GM12878 (cell line): ENCODE data around the gene CMTM2. TPM values are rescaled to one million over a fixed set of nuclear protein-coding genes. Genes with fewer than 3 reads are reported as not detected.

Experiments
- ATAC-seq: fragments of 200-7000 bp; cut with Tn5 transposase; 3 replicates; pipeline ENCODE4 v1.9.1; 2020; ENCODE audit warnings: mild to moderate bottlenecking, moderate library complexity
- BruUV-seq: library from RNA; stranded (reverse); fragments of 400-500 nt; replicated peaks from 2 replicates; lab custom pipeline; 2021; lab: Mats Ljungman, UMichigan
- CTCF ChIA-PET: fragments of 300-600 bp; sonication (Branson Sonifier 250); formaldehyde crosslinking; extraction: SDS; loops from one replicate; lab custom pipeline; 2021; ENCODE audit warnings: inconsistent platforms; lab: Yijun Ruan, JAX
- POLR2A ChIA-PET: fragments of 350-600 bp; formaldehyde crosslinking; extraction: SDS; loops from one replicate; lab custom pipeline; 2021; ENCODE audit warnings: inconsistent platforms; lab: Charles Lee
- RAD21 ChIA-PET: fragments of 300-600 bp; sonication (Branson Sonifier 250); formaldehyde crosslinking; loops from one replicate; lab custom pipeline; 2023; ENCODE audit warnings: antibody characterized with exemption; ENCODE audit not compliant: unreplicated experiment; lab: Charles Lee
- SMC1A ChIA-PET: fragments of 300-600 bp; sonication (Branson Sonifier 250); formaldehyde crosslinking; loops from one replicate; lab custom pipeline; 2023; ENCODE audit not compliant: unreplicated experiment, uncharacterized antibody; lab: Charles Lee
- DNase-seq: peaks from one replicate; pipeline ENCODE4 v3.0.0-alpha.2; 2011; ENCODE audit warnings: low read depth, low spot score
- FAIRE-seq: peaks from 3 replicates; lab custom pipeline; 2011; peaks lifted over from hg19 to GRCh38; lab: Jason Lieb, UNC
- H2AFZ ChIP-seq: 2 replicates; pipeline ENCODE4 v1.6.0; 2011; ENCODE audit warnings: low read depth, low read length, control low read depth; ENCODE audit not compliant: control insufficient read depth
- H3K27ac ChIP-seq: 2 replicates; pipeline ENCODE4 v1.5.1; 2011; ENCODE audit warnings: control low read depth; ENCODE audit not compliant: control insufficient read depth, insufficient read depth
- H3K27me3 ChIP-seq, 2 experiments: replicated peaks in 1 of 2; 2 replicates each; pipeline versions ENCODE4 v1.6.0 to v1.6.1; 2011; ENCODE audit warnings: low read length in 1 of 2; ENCODE audit not compliant: control insufficient read depth in 2 of 2, insufficient read depth in 2 of 2
- H3K36me3 ChIP-seq, 2 experiments: 2 replicates each; pipeline ENCODE4 v1.5.1; 2011; ENCODE audit warnings: low read length in 1 of 2; ENCODE audit not compliant: control insufficient read depth in 2 of 2, insufficient read depth in 2 of 2
- H3K4me1 ChIP-seq: 2 replicates; pipeline ENCODE4 v1.6.1; 2011; ENCODE audit warnings: mild to moderate bottlenecking, low read length, moderate library complexity, mixed read lengths; ENCODE audit not compliant: control insufficient read depth, insufficient read depth
- H3K4me2 ChIP-seq: 2 replicates; pipeline ENCODE4 v1.6.0; 2011; ENCODE audit warnings: control low read depth; ENCODE audit not compliant: control insufficient read depth, insufficient read depth
- H3K4me3 ChIP-seq: fragments of 200-600 bp; sonication (generic); 2 replicates; pipeline ENCODE4 v1.5.1; 2016
- H3K79me2 ChIP-seq: 2 replicates; pipeline ENCODE4 v1.6.0; 2011; ENCODE audit warnings: low read length; ENCODE audit not compliant: control insufficient read depth, insufficient read depth
- H3K9ac ChIP-seq: 2 replicates; pipeline ENCODE4 v1.8.0; 2011; ENCODE audit warnings: low read length, control low read depth, mixed read lengths; ENCODE audit not compliant: control insufficient read depth, insufficient read depth
- H3K9me3 ChIP-seq: replicated peaks from 3 replicates; pipeline ENCODE4 v1.5.1; 2011; ENCODE audit warnings: mild to moderate bottlenecking, low read length; ENCODE audit not compliant: control insufficient read depth, insufficient read depth
- H4K20me1 ChIP-seq: 2 replicates; pipeline ENCODE4 v1.6.0; 2011; ENCODE audit not compliant: control insufficient read depth, insufficient read depth
- CUX1 ChIP-seq: IDR thresholded peaks from 2 replicates; pipeline ENCODE4 v1.6.1; 2012; ENCODE audit warnings: improper control_type of control experiment, low read depth, low read length; ENCODE audit not compliant: insufficient replicate concordance
- DPF2 ChIP-seq: fragments of 450-650 bp; IDR thresholded peaks from 2 replicates; pipeline ENCODE4 v1.6.1; 2017; ENCODE audit warnings: mild to moderate bottlenecking
- EED ChIP-seq: sonication (generic); IDR thresholded peaks from 2 replicates; pipeline ENCODE4 v1.6.1; 2016; ENCODE audit warnings: antibody characterized with exemption, low read depth
- ETV6 ChIP-seq, 2 experiments: fragments of 450-650 bp in 1 of 2; IDR thresholded peaks in 1 of 2; conservative IDR thresholded peaks in 1 of 2; 2 replicates each; pipeline ENCODE4 v1.6.1; 2014; ENCODE audit warnings: antibody characterized with exemption in 1 of 2, borderline replicate concordance in 1 of 2, low read depth in 1 of 2, mild to moderate bottlenecking in 1 of 2, moderate library complexity in 1 of 2
- IKZF1 ChIP-seq: fragments of 450-650 bp; conservative IDR thresholded peaks from 2 replicates; pipeline ENCODE4 v1.6.1; 2017; ENCODE audit warnings: antibody characterized with exemption, mild to moderate bottlenecking
- MEF2B ChIP-seq: fragments of 450-650 bp; IDR thresholded peaks from 2 replicates; pipeline ENCODE4 v1.6.1; 2018; ENCODE audit warnings: mild to moderate bottlenecking, moderate library complexity; ENCODE audit not compliant: partially characterized antibody, poor library complexity, severe bottlenecking
- MTA2 ChIP-seq: fragments of 450-650 bp; IDR thresholded peaks from 2 replicates; pipeline ENCODE4 v1.6.1; 2016; ENCODE audit warnings: low read depth, mild to moderate bottlenecking, moderate library complexity
- MTA3 ChIP-seq: IDR thresholded peaks from 2 replicates; pipeline ENCODE4 v1.6.1; 2012; ENCODE audit warnings: low read length, inconsistent platforms, borderline replicate concordance
- NR2C1 ChIP-seq: fragments of 450-650 bp; IDR thresholded peaks from 2 replicates; pipeline ENCODE4 v1.6.1; 2017; ENCODE audit warnings: antibody characterized with exemption, mild to moderate bottlenecking, moderate library complexity
- RELB ChIP-seq: fragments of 450-650 bp; IDR thresholded peaks from 2 replicates; pipeline ENCODE4 v1.6.1; 2017; ENCODE audit warnings: low read depth, mild to moderate bottlenecking, moderate library complexity
- RFX5 ChIP-seq: IDR thresholded peaks from 2 replicates; pipeline ENCODE4 v1.6.1; 2011; ENCODE audit warnings: low read depth, low read length, improper control_type of control experiment
- SIN3A ChIP-seq: IDR thresholded peaks from 2 replicates; pipeline ENCODE4 v1.6.1; 2012; ENCODE audit warnings: low read depth, low read length, improper control_type of control experiment
- SUPT20H ChIP-seq: IDR thresholded peaks from 2 replicates; pipeline ENCODE4 v1.6.1; 2011; ENCODE audit warnings: low read depth, mild to moderate bottlenecking, low read length, moderate library complexity, borderline replicate concordance; ENCODE audit not compliant: control insufficient read depth
- TCF7 ChIP-seq: IDR thresholded peaks from 2 replicates; pipeline ENCODE4 v1.6.1; 2014; ENCODE audit warnings: antibody characterized with exemption, borderline replicate concordance
- ZNF274 ChIP-seq: IDR thresholded peaks from one replicate; pipeline ENCODE4 v1.8.0; 2011; ENCODE audit not compliant: insufficient read length, insufficient read depth
- WGBS: methylation state at CpG from one replicate; pipeline ENCODE4 v1.1.6; 2016; ENCODE audit warnings: low lambda C conversion rate; ENCODE audit not compliant: insufficient replicate concordance, insufficient coverage; ENCODE audit errors: missing lambda C conversion rate; 5-methylcytosine and 5-hydroxymethylcytosine counted together
- in situ Hi-C: fragments of 300-500 bp; cut with MboI; formaldehyde crosslinking; loops from 9 replicates; pipeline ENCODE4 v1.14.3; 2018; ENCODE audit warnings: mixed read lengths
- intact Hi-C: fragments of 100-400 bp; cut with micrococcal nuclease; formaldehyde crosslinking; loops from one replicate; pipeline ENCODE4 v1.14.2; 2022; ENCODE audit not compliant: unreplicated experiment
- polyA plus RNA-seq, 11 experiments: library from polyadenylated mRNA; depleted of rRNA in 4 of 11; unstranded in 6 of 11; stranded (reverse) in 5 of 11; fragments of >200 nt; fragmentation: Nextera tagmentation in 4 of 11; fragmentation: Illumina TruSeq in 1 of 11; extraction: Ambion mirVana in 4 of 11; extraction: Trizol in 1 of 11; gene quantifications; 1 replicate in 1 of 11; 2 replicates in 10 of 11; pipeline versions ENCODE4 v1.2.1 to v1.2.3, GENCODE V29; 2011 to 2016; ENCODE audit warnings: inconsistent platforms in 2 of 11, missing spikeins in 2 of 11, low read depth in 1 of 11
- total RNA-seq, 4 experiments: library from RNA; depleted of rRNA in 3 of 4; stranded (reverse); fragments of >200 nt in 3 of 4; fragmentation: Illumina TruSeq in 1 of 4; extraction: Trizol in 1 of 4; gene quantifications; 2 replicates each; pipeline versions ENCODE4 v1.2.1 to v1.2.3, GENCODE V29; 2013 to 2021

CMTM2 gene
- total and polyA plus RNA-seq, 10 of the 15 experiments (the other 5 are each of a cell fraction or from before 2014, with no cell fraction given), result 0.26 to 0.34 TPM; not detected in 8

- H3K4me3 ChIP-seq, result no peak overlapping the region
- RAD21 ChIA-PET, result interaction anchor here (1.5 to 1.6 kb wide), 4 partner anchors 15 to 23 kb away, joined by 4 to 6 read pairs (median 4); no protein-coding TSS in a partner anchor
- DNase-seq, result no peak
- TF ChIP-seq EED (peak; percentile 93), ZNF274 (no peak), RELB (peak; percentile 68; the same call in 1 of the 2 replicates), NR2C1 (no peak), SIN3A (no peak), IKZF1 (peak; percentile 86), SUPT20H (no peak), ETV6 (conservative IDR thresholded peaks at IDR 0.05 in 1 of 2, IDR thresholded peaks at IDR 0.05 in 1 of 2; ENCODE audit: borderline replicate concordance in 1 of 2, low read depth in 1 of 2) (peak in 1 of 2 experiments; percentile 72; a peak in 1 of 4 replicates), MTA3 (no peak; the same call in 1 of the 2 replicates), MTA2 (0 out of 2 replicates have a peak, but pooled peaks have one; percentile 28), RFX5 (no peak), DPF2 (0 out of 2 replicates have a peak, but pooled peaks have one; percentile 25), MEF2B (peak; percentile 27), TCF7 (no peak), CUX1 (no peak)
Observed at GRCh38 chr16:66539623-66540469, 39.4 kb upstream of the CMTM2 start.

More at GRCh38 chr16:66539623-66540469, 39.4 kb upstream of the CMTM2 start:
- SMC1A ChIA-PET, result interaction anchor here (0.9 to 5.3 kb wide), 8 partner anchors 8 to 31 kb away, joined by 3 to 19 read pairs (median 4); partner anchors contain the start of gene CKLF
- Histone ChIP-seq H3K27ac (no peak overlapping the region), H4K20me1 (no peaks in the 10 kb centered on the region), H3K4me1 (peaks cover 9% of the 10 kb centered on the region), H3K27me3 (peaks cover 0 to 3% of the 10 kb centered on the region in 2 experiments; a peak in 2 of 4 replicates), H3K9ac (no peak overlapping the region), H3K4me2 (peak overlapping the region; percentile 52), H3K9me3 (no peaks in the 10 kb centered on the region), H3K79me2 (no peaks in the 10 kb centered on the region), H3K36me3 (no peaks in the 10 kb centered on the region), H2AFZ (no peak overlapping the region)
- intact Hi-C loops, result loop anchor here (2.0 kb wide), 1 partner anchor 15 kb away; no protein-coding TSS in a partner anchor
- POLR2A ChIA-PET, result interaction anchor here (0.6 to 1.9 kb wide), 8 partner anchors 9 to 153 kb away, joined by 3 to 10 read pairs (median 5); partner anchors contain the start of gene CKLF
- in situ Hi-C loops, result loop anchor here (25.0 kb wide), 1 partner anchor 497 kb away; the partner anchor contains the start of gene CBFB
- peak; percentile 84 for ATAC-seq
- BruUV-seq, result no TSS peak
- CTCF ChIA-PET, result interaction anchor here (0.7 to 3.6 kb wide), 7 partner anchors 8 to 477 kb away, joined by 3 to 11 read pairs (median 3); partner anchors contain the start of gene CKLF
- WGBS, result 33% methylated on average over 3 of the region's 3 CpGs
- peak; percentile 54 for FAIRE-seq
